Activated naive CD8-positive, alpha-beta T cell treated with anti-CD3 and anti-CD28 coated beads, Interleukin-2, amount 10 ng/mL, durations not matched to agents 7 days and 5 days (primary cell): ENCODE data around the gene BPIFB3. TPM values are rescaled to one million over a fixed set of nuclear protein-coding genes. Genes with fewer than 3 reads are reported as not detected.

ENCODE experiments used
- ATAC-seq: fragments of 150-1000 bp; cut with Tn5 transposase; one replicate; pipeline ENCODE4 v1.10.0; 2021; ENCODE audit warnings: low read depth, moderate library complexity
- POLR2A ChIA-PET: fragments of 350-600 bp; sonication (Branson Sonifier 250); formaldehyde crosslinking; loops from one replicate; lab custom pipeline; 2021; ENCODE audit warnings: antibody characterized with exemption; lab: Charles Lee
- DNase-seq: peaks from one replicate; pipeline ENCODE4 v3.0.0; 2021
- H3K27ac Mint-ChIP-seq: one replicate; pipeline ENCODE4 v1.8.0; 2022; ENCODE audit warnings: mild to moderate bottlenecking, mixed read lengths
- H3K27me3 Mint-ChIP-seq: one replicate; pipeline ENCODE4 v1.8.0; 2022; ENCODE audit warnings: mild to moderate bottlenecking, moderate library complexity, mixed read lengths
- H3K36me3 Mint-ChIP-seq: one replicate; pipeline ENCODE4 v1.8.0; 2021; ENCODE audit warnings: mild to moderate bottlenecking, mixed read lengths
- H3K4me1 Mint-ChIP-seq: one replicate; pipeline ENCODE4 v1.8.0; 2021; ENCODE audit warnings: mixed read lengths
- H3K4me3 Mint-ChIP-seq: one replicate; pipeline ENCODE4 v1.8.0; 2022; ENCODE audit warnings: mild to moderate bottlenecking, moderate library complexity, mixed read lengths
- H3K9me3 Mint-ChIP-seq: one replicate; pipeline ENCODE4 v1.8.0; 2021; ENCODE audit warnings: mixed read lengths
- total RNA-seq, 2 experiments: library from RNA; stranded (reverse); gene quantifications; one replicate each; pipeline ENCODE4 v1.2.3, GENCODE V29; 2021

BPIFB3 gene
- total RNA-seq, 2 experiments from 2014 or later, result not detected

DNA sequence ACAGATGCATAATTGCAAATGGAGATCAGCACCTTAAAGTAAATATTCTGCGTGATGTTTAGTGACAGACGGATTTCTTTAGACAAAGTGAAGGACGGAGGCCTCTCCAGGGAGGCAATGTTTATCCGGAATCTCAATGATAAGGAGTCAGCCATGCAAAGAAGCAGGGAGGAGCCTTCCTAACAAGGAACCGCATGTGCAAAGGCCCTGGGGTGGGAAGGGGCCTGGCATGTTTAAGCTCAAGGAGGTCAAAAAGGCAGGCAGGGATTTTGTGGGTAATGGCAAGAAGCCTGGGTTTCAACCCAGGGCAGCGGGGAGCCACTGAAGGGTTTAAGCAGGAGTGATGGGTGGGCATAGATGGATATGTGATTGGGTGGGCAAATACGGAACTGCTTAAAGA, 678 bp downstream of the BPIFB3 start:
- no peak overlapping the region for H3K4me3 Mint-ChIP-seq
- H3K9me3 Mint-ChIP-seq, result no peaks in the 10 kb centered on the region
- H3K36me3 Mint-ChIP-seq, result no peaks in the 10 kb centered on the region
- no peak overlapping the region for H3K27ac Mint-ChIP-seq
- DNase-seq (no peak), ATAC-seq (no peak)
- POLR2A ChIA-PET, result no interaction called here
- H3K27me3 Mint-ChIP-seq, result no peaks in the 10 kb centered on the region
- no peaks in the 10 kb centered on the region for H3K4me1 Mint-ChIP-seq

DNA sequence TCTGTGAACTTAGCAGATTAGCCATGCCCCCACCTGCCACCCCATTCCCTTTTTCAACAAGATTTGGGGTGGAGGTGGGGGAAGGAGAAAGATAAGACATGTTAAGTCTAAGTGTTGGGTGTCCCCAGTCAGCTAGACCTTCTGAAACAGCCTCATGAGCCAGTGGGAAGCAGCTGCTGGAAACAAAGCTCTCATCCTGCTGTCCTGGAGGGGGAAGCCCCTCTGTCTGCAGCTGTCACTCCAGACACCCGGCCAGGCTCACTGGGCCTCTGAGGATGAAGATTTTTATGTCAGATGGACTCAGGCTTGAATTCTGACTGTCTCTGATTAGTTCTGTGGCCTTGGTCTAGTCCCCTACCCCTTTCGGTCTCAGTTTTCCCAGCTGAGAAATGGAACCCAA, 1.1 kb downstream of the BPIFB3 start:
- no peak overlapping the region for H3K27ac Mint-ChIP-seq
- H3K27me3 Mint-ChIP-seq, result no peaks in the 10 kb centered on the region
- ATAC-seq, result no peak
- POLR2A ChIA-PET, result no interaction called here
- no peak overlapping the region for H3K4me3 Mint-ChIP-seq
- H3K4me1 Mint-ChIP-seq, result no peaks in the 10 kb centered on the region
- DNase-seq, result no peak
- no peaks in the 10 kb centered on the region for H3K36me3 Mint-ChIP-seq
- H3K9me3 Mint-ChIP-seq, result no peaks in the 10 kb centered on the region

DNA sequence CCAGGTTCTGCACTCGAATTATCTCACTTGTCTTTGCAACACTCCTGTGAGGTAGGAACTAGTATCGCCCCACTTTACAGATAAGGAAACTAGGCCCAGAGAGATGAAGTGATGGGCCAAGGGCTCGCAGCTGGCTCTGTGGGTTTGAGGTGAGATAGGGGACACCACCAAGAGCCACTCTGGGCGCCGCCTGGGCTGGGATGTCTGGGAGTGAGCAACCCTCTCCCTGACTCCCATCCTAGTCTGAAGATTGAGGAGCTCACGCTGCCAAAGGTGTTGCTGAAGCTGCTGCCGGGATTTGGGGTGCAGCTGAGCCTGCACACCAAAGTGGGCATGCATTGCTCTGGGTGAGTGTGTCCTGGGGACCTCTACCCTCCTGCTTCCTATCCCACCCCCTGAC, 5.4 kb downstream of the BPIFB3 start:
- H3K27ac Mint-ChIP-seq, result no peak overlapping the region
- H3K36me3 Mint-ChIP-seq, result no peaks in the 10 kb centered on the region
- H3K9me3 Mint-ChIP-seq, result no peaks in the 10 kb centered on the region
- DNase-seq, result no peak
- POLR2A ChIA-PET, result no interaction called here
- no peak overlapping the region for H3K4me3 Mint-ChIP-seq
- ATAC-seq, result no peak
- no peaks in the 10 kb centered on the region for H3K27me3 Mint-ChIP-seq
- H3K4me1 Mint-ChIP-seq, result no peaks in the 10 kb centered on the region

DNA sequence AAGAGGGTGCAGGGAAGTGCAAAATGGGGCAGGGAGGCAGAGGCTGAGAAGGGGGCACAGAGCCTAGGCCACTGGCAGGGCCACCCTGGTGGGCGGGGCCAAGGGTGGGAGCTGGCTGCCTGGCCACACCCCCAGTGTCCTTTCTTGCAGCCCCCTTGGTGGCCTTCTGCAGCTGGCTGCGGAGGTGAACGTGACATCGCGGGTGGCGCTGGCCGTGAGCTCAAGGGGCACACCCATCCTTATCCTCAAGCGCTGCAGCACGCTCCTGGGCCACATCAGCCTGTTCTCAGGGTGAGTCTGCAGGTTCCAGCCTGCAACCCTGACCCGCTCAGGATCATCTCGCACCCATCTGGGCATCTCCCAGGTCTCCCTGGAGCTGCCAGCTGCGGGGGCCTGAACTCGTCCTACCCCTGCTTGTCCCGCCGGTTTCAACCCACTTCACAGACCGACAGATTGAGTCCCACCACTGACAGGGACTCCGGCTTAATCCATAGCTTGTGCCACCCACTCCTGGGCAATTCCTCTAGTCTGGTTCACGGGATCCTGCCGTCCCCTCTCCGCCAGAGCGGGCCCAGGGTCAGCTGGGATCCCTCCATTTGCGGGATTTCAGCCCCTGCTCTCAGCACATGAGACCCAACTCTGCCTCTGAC, 6.2 kb downstream of the BPIFB3 start:
- Mint-ChIP-seq H3K27me3 (no peaks in the 10 kb centered on the region), H3K4me1 (no peaks in the 10 kb centered on the region), H3K27ac (no peak overlapping the region), H3K4me3 (no peak overlapping the region), H3K9me3 (no peaks in the 10 kb centered on the region), H3K36me3 (no peaks in the 10 kb centered on the region)
- ATAC-seq (no peak), DNase-seq (no peak)
- POLR2A ChIA-PET, result no interaction called here

DNA sequence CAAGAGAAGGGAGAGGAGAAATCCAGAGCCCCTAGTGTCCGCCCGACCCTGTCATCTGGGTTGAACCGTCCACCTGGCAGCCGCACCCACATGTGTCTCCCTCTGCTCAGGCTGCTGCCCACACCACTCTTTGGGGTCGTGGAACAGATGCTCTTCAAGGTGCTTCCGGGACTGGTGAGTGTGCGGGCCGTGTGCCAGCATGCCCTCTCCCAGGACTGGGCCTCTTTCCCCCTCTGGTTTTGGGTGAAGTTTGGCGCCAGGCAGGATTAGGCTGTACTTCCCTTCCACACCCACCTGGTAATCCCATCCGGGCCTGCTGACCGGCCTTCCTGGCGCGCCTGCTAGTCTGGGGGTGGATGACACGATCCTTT, 7.9 kb downstream of the BPIFB3 start:
- DNase-seq, result no peak
- Mint-ChIP-seq H3K9me3 (no peaks in the 10 kb centered on the region), H3K36me3 (no peaks in the 10 kb centered on the region), H3K4me3 (no peak overlapping the region), H3K27me3 (peaks cover 4% of the 10 kb centered on the region), H3K27ac (no peak overlapping the region), H3K4me1 (no peaks in the 10 kb centered on the region)
- POLR2A ChIA-PET, result no interaction called here
- ATAC-seq, result no peak

DNA sequence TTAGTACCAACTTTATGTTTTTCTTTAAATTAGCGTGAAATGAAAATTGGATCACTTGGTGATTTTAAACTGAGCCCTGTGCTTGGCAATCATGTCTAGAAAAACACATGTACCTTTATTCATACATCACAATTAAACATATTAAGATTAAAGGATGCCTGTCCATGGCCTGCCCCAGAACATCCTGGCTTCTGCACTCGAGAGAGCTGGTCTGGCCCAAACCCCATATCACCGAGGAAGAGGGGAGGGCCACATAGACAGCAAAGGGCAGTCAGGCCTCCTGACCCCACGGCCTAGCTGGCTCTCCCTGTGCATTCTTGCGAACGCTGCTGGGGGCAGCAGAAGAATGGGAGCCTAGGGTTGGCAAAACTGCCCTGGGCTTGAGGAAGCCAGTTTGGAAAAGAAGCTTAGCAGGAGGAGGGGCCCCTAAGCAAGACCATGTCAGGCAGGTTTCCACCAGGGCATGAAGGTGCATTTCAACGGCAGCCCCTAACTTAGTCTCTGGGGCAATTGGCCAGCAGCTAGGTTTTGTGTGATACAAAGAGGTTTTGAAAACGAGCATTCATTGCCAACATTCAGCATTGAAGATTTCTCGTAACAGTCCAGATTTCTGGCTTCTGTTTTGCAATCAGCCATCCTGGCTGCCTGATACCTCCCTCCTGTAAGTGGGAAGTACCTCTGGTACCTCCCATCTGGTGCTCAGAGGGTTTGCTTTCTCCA, 8.6 kb downstream of the BPIFB3 start:
- ATAC-seq (no peak), DNase-seq (no peak)
- Mint-ChIP-seq H3K36me3 (no peaks in the 10 kb centered on the region), H3K27me3 (peaks cover 7% of the 10 kb centered on the region), H3K9me3 (no peaks in the 10 kb centered on the region), H3K4me1 (no peaks in the 10 kb centered on the region), H3K27ac (no peak overlapping the region), H3K4me3 (no peak overlapping the region)
- POLR2A ChIA-PET, result no interaction called here

DNA sequence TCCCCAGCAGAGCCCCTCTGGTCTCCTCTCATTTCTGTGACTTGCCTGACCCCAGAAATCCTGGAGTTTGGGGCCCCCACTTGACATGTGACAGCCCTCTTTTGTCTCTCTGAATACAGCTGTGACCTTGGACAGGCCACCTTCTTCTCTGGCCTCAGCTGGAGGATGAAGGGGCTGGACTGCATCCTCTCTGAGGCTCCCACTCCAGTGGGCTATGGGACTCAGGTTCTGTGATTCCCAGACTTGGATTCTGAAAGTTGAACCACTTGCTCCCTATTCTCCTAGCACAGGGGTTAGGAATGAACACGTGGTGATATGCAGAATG, 9.1 kb downstream of the BPIFB3 start:
- DNase-seq (no peak), ATAC-seq (no peak)
- H3K9me3 Mint-ChIP-seq, result no peaks in the 10 kb centered on the region
- H3K4me3 Mint-ChIP-seq, result no peak overlapping the region
- POLR2A ChIA-PET, result no interaction called here
- H3K27ac Mint-ChIP-seq, result no peak overlapping the region
- no peaks in the 10 kb centered on the region for H3K36me3 Mint-ChIP-seq
- peaks cover 7% of the 10 kb centered on the region for H3K27me3 Mint-ChIP-seq
- no peaks in the 10 kb centered on the region for H3K4me1 Mint-ChIP-seq

DNA sequence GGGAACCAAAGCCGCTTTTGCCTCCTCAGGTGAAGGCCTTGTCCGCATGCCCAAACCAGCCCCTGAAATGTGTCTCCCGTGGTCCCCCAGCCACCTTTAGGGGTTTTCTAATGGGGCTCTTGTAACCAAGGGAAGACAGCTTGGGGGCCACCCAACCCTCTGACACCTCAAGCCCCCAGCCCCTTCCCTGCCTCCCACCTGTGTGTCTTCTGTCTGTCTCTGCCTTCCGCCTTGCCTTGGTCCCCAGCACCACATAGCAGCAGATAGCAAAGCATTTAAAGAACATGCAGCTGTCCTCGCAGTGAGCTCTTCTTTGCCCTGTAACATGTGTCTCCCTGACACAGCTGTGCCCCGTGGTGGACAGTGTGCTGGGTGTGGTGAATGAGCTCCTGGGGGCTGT, 9.6 kb downstream of the BPIFB3 start:
- POLR2A ChIA-PET, result no interaction called here
- ATAC-seq (no peak), DNase-seq (no peak)
- no peak overlapping the region for H3K4me3 Mint-ChIP-seq
- H3K4me1 Mint-ChIP-seq, result no peaks in the 10 kb centered on the region
- no peaks in the 10 kb centered on the region for H3K9me3 Mint-ChIP-seq
- H3K27ac Mint-ChIP-seq, result no peak overlapping the region
- no peaks in the 10 kb centered on the region for H3K36me3 Mint-ChIP-seq
- peaks cover 7% of the 10 kb centered on the region for H3K27me3 Mint-ChIP-seq

DNA sequence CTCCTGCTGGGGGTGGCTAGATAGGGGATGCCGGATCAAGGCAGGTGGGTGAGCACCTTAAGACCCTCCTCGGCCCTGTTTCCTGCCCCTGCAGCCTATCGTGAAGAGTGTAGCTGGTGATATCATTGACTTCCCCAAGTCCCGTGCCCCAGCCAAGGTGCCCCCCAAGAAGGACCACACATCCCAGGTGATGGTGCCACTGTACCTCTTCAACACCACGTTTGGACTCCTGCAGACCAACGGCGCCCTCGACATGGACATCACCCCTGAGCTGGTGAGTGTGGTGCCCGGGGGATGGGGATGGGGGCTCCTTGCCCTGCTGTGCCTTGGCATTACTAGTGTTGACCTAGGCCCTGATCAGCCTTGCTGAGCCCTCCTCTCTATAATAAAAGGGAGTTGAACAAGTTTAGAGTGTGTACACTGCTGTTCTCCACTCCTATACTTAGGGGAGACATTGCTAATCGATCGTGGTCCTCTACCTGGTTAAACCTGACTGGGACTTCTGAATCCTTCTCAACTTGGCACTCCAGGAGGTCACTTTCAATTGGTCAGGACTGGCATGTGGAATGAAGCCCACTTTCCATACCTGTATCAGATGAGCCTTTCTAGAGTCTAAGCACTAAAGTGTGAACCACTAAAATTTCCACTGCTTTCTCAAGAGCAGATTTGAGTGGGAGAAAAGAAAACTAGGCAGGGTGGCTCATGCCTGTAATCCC, 11.0 kb downstream of the BPIFB3 start:
- POLR2A ChIA-PET, result no interaction called here
- Mint-ChIP-seq H3K4me3 (no peak overlapping the region), H3K4me1 (no peaks in the 10 kb centered on the region), H3K27ac (no peak overlapping the region), H3K27me3 (peaks cover 7% of the 10 kb centered on the region), H3K9me3 (no peaks in the 10 kb centered on the region), H3K36me3 (no peaks in the 10 kb centered on the region)
- ATAC-seq, result no peak
- DNase-seq, result no peak

DNA sequence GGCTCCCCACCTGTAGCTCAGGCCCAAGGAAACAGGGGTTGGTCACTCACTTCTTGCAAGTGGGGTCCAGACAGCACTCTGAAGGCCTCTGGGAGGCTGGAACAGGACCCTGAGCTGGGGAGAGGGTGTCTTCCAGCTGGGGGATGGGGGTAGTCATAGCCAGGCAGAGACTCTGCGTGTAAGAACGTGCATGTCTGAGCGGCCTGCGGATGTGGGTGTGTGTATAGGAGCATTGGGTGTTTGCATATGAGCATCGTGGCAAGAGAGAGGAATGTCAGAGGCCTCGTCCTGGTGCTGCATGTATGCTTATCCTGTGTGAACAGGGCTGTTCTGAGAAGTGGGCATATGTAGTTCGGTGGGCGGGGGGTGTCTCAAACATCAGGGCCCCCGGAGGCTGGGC, 12.1 kb downstream of the BPIFB3 start:
- H3K27me3 Mint-ChIP-seq, result peaks cover 7% of the 10 kb centered on the region
- no peaks in the 10 kb centered on the region for H3K4me1 Mint-ChIP-seq
- POLR2A ChIA-PET, result no interaction called here
- ATAC-seq (no peak), DNase-seq (no peak)
- no peak overlapping the region for H3K4me3 Mint-ChIP-seq
- H3K27ac Mint-ChIP-seq, result no peak overlapping the region
- H3K9me3 Mint-ChIP-seq, result no peaks in the 10 kb centered on the region
- H3K36me3 Mint-ChIP-seq, result no peaks in the 10 kb centered on the region

DNA sequence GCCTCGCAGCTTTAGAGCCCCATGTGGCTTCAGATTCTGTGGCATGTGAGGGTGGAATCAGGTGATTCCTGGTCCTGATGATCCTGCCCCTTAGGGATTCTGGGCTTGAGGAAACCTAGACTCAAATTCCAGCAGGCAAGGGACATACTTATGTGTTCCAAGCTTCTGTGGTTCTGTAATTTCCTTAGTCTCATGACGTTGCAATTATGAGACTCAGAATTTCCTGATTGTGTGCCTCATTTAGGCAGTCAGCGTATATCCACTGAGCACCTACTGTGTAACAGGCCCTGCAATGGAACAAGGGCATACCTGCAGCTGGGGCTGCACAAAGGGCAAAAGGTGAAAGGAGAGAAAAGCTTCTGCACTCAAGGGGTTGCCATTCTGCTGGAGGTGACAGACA, 14.1 kb downstream of the BPIFB3 start:
- Mint-ChIP-seq H3K4me1 (no peaks in the 10 kb centered on the region), H3K9me3 (no peaks in the 10 kb centered on the region), H3K4me3 (no peak overlapping the region), H3K36me3 (no peaks in the 10 kb centered on the region), H3K27ac (no peak overlapping the region), H3K27me3 (peaks cover 7% of the 10 kb centered on the region)
- DNase-seq (no peak), ATAC-seq (no peak)
- POLR2A ChIA-PET, result no interaction called here

DNA sequence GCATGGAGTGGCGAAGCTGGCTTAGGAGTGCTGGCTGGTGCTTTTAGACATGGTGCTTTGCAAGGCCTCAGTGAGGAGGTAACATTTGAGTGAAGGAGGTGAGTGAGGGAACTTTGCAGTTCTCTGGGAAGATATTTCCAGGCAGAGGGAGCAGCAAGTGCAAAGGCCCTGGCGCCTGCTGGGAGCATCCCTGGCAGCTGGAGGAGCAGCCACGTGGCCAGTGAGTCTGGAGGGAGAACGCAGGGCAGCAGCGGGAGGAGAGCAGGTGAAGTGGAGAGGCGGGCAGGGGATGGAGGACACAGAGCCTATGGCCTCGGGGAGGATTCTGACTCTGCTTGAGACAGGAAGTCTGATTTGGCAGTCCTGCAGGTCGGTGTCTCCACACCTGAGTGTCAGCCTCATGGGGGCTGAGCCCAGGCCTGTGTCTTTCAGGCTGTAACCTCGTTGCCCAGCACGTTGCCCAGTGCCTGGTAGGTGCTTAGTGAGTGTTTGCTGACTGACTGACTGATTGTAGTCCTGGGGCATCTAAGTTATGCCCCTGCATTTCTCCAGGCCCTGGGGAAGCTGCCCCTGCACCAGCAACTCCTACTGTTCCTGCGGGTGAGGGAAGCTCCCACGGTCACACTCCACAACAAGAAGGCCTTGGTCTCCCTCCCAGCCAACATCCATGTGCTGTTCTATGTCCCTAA, 14.7 kb downstream of the BPIFB3 start:
- POLR2A ChIA-PET, result no interaction called here

DNA sequence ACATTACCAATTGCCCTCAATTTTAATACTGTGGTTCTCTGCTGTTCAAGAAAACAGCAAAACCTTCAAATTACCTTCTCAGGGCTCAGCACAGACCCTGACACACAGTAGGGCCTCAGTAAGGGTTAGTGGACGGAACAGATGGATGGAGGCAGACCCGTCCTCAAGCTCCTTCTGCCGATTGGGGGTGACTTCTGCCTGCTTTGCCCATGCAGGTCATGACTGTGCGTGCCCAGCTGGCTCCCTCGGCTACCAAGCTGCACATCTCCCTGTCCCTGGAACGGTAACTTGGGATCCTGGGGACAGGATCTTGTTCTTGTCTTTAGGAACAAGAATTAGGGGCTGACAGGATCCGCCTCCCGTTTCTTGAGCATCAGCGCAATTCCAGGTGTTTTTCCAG, 16.0 kb downstream of the BPIFB3 start:
- DNase-seq, result no peak
- H3K4me3 Mint-ChIP-seq, result no peak overlapping the region
- H3K27ac Mint-ChIP-seq, result no peak overlapping the region
- ATAC-seq, result no peak
- no peaks in the 10 kb centered on the region for H3K36me3 Mint-ChIP-seq
- no peaks in the 10 kb centered on the region for H3K9me3 Mint-ChIP-seq
- POLR2A ChIA-PET, result no interaction called here
- no peaks in the 10 kb centered on the region for H3K4me1 Mint-ChIP-seq
- peaks cover 7% of the 10 kb centered on the region for H3K27me3 Mint-ChIP-seq

More for the DNA sequence above, 14.7 kb downstream of the BPIFB3 start:
- Mint-ChIP-seq H3K4me3 (no peak overlapping the region), H3K4me1 (no peaks in the 10 kb centered on the region), H3K27ac (no peak overlapping the region), H3K27me3 (peaks cover 7% of the 10 kb centered on the region), H3K36me3 (no peaks in the 10 kb centered on the region), H3K9me3 (no peaks in the 10 kb centered on the region)
- ATAC-seq, result no peak
- no peak for DNase-seq
